Left forelimb (tissue), 1 donor: ENCODE results near the gene MAP3K12.
"Not testable (repeated sequence)": the region's sequence is repeated elsewhere in the genome, so short reads cannot be mapped to it uniquely, and the experiment has no call there.

Experiments
- DNase-seq: peaks from one replicate; pipeline ENCODE4 v3.0.0-alpha.2; 2018; ENCODE audit warnings: low spot score

Gene MAP3K12

GRCh38 chr12:53499266-53500141, at the start of gene MAP3K12:
TSS of gene MAP3K12 (minus strand) at chr12:53499458. CDS start at chr12:53487391, 12,067 bp downstream.
- peak; percentile 84 for DNase-seq

- not testable (repeated sequence) for DNase-seq
Observed at GRCh38 chr12:53548354-53548753, 49.1 kb upstream of the MAP3K12 start.

DNA sequence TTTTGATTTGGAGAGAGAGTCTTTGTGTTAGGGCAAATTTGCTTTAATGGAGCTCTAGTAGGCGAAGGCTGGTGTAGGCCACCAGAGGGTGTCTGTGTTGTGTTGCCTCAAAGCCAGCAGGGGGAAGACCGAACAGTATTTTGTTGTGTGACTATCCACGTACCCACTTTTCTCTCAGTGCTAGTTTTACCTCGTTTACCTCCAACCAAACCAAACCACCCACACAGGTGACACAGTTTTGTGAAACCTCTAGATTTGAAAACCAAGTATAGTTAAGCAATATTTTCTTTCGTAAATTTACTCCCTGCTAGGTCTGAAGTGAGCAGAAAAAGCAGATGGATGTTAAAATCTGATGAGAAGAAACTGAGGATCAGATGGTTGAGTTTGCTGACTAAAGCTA, 44.3 kb upstream of the MAP3K12 start:
- no peak for DNase-seq

DNA sequence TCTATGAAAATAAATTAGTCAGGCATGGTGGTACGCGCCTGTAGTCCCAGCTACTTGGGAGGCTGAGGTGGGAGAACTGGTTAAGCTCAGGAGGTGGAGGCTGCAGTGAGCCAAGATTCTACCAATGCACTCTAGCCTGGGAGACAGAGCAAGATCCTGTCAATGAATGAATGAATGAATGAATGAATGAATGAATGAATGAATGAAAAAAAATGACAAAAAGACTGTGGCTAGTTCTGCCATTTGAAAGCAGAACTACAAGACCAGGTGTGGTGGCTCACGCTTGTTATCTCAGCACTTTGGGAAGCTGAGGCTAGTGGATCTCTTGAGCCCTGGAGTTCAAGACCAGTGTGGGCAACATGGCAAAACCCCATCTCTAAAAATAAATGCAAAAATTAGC, 40.3 kb upstream of the MAP3K12 start:
- no peak for DNase-seq

DNA sequence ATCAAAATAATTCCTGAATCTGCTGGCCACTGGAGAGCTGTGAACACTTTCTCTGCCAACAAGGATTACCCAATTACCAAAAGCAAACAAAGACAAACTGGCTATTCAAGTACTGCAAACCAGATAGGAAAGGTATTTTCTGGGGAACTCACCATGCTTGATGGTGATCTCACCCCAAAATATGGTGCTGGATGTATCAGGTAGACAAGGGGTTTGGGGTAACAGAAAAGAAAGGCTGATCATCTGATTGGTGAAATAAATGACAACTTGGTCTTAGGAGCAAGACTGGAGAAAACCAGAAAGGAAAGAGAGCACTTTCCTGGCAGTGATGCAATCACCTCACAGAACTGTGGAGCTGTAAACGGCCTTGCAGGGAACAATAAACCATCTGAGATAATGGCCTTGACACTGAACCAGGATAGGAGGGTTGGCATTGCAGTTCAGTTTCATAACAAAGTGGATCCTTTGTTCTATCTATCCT, 39.0 kb upstream of the MAP3K12 start:
- DNase-seq = no peak

DNA sequence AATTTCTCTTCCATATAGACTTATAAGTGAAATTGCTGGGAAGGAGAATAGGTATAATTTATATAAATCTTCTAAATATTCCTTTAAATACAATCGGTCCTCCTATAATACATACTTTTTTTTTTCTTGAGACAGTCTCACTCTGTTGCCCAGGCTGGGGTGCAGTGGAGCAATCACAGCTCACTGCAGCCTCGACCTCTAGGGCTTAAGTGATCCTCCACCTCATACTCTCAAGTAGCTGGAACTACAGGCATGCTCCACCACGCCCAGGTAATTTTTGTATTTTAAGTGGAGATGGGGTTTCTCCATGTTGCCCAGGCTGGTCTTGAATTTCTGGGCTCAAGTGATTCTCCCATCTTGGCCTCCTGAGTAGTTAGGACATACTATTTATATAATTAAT, 37.7 kb upstream of the MAP3K12 start:
- no peak for DNase-seq

GRCh38 chr12:53533471-53533870, 34.2 kb upstream of the MAP3K12 start:
- DNase-seq = no peak

- DNase-seq = no peak
Observed at GRCh38 chr12:53532524-53533445, 33.5 kb upstream of the MAP3K12 start.

GRCh38 chr12:53532021-53532420, 32.8 kb upstream of the MAP3K12 start:
- no peak for DNase-seq

- no peak for DNase-seq
Observed at GRCh38 chr12:53530920-53531319, 31.7 kb upstream of the MAP3K12 start.

DNA sequence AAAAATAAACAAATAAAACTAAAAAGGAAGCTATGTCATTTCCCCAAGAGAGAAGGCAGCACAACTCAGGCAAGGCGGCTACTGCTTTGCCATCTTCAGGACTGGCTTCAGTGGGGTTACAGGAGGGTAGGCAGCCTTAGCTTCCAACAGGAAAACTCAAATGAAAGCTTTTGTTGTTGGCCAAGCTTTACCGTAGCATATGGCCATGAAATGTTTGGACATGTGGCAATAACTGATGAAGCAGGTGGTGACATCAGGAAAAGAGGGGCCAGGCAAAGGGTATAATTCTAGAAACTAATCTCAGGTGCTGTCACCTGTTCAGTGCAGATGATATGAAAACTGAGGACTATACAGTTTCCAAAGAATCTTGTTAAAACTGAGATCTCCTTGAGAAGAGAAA, 30.8 kb upstream of the MAP3K12 start:
- DNase-seq = no peak

DNA sequence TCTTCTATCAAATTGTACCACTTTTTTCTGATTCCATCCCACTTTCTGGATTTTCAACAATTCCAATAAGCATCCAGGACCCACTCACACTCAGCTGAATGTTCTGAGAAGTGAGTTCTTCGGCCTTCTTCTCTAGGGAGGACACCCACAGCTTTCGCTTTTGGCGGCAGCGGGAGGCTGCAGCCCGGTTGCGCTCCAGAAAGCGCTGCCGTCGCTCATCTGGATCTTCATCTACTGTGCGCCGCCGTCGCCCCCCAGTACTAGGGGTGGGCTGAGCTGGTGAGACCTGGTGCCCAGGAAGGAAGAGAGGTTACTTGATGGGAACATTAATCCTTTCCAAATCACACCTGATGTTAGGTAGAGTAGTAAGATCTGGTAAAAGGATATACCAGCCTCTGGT, 25.2 kb upstream of the MAP3K12 start:
- DNase-seq = no peak

- DNase-seq = no peak
Observed at GRCh38 chr12:53523131-53523530, 23.9 kb upstream of the MAP3K12 start.

DNA sequence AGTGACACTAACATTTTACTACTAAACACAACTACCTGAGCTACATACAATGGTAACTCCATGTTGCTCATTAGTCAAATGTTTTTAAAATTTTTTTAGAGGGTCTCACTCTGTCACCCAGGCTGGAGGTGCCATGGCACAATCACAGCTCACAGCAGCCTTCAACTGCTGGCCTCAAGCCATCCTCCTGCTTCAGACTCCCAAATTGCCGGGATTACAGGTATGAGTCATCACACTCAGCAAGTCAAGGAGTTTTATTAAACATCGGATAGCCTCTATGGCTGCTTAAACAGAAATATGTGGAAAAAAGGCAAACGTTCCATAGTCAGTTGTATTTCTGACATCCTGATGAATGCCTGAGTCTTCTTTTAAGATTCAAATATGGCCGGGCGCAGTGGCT, 19.1 kb upstream of the MAP3K12 start:
- no peak for DNase-seq

DNA sequence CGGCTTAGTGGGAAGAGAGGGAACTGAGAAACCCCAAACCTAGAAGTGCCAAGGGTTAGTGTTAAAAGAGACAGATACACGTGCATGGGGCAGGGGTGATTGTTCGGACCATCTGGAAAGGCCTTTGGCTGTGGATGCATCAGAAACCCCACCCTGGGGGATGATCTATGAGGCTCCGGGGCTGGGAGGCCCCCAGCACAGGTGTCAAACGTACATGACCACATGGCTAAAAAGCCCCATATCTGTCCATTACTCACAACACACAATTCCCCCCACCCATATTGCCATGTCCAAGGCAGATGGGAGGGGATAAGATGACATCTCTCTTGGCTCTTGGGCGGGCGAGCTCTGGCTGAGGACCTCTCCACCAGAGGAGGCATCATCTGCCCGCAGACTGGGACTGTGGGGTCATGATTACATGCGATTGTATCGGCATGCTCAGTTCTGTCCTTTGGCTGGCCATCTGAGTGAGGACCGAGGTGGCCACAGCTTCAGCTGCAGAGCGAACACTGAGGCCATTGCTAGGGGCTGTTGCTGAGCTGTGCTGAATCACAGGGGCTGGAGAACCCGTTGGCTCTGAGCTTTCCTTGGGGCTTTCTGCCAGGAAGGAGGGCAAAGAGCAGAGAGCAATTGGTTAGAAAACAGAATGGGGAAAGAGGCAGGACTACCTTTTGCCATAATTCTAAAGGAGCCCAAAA, 17.6 kb upstream of the MAP3K12 start:
- DNase-seq = no peak

DNA sequence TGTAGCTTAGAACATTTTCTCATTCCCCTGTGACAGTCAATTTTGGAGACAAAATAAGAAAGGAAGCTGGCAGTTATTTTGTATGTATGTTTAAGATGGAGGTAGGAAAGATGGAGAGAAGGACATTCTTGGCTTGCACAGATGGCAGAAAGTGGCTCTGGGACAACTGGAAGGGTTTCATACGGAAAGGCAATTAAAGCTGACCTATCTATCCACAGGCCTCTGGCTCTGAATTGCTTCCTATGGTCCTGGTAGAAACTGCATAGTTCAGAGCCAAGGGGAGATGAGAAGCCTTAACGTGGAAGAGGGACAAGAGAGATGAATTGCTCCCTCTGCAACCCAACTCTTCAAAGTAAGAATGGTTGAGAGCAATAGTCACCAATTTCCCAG, 16.0 kb upstream of the MAP3K12 start:
- no peak for DNase-seq

DNA sequence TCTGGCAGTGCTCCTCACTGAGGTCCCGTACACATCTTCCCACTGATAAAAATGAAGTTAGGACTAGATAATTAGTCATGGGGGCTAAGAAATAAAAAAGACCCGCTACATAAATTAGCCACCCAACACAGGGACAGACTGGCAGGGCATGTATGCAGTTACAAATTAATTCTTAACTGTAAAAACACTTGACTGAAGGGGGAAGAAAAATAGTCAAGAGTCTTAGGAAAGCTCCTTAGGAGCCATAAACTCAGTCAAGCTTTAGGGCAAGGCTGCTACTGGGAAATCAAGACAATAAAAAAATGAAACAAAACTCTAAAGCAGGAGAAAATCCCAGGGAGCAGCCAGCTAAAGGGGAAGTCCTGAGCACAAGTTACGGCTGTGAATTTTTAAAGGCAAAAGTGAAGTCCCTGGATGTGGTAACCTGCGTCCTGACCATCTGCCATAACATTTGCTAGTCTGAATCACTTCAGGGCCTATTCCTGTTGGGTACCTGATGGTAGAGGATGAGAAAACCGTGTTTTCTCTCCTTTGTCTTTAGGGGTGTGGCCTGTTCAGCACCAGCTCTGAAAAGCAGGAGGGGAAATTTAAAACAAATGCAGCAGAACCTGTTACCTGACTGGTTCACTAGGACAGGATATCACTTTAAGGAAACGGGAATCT, 15.5 kb upstream of the MAP3K12 start:
- no peak for DNase-seq

DNA sequence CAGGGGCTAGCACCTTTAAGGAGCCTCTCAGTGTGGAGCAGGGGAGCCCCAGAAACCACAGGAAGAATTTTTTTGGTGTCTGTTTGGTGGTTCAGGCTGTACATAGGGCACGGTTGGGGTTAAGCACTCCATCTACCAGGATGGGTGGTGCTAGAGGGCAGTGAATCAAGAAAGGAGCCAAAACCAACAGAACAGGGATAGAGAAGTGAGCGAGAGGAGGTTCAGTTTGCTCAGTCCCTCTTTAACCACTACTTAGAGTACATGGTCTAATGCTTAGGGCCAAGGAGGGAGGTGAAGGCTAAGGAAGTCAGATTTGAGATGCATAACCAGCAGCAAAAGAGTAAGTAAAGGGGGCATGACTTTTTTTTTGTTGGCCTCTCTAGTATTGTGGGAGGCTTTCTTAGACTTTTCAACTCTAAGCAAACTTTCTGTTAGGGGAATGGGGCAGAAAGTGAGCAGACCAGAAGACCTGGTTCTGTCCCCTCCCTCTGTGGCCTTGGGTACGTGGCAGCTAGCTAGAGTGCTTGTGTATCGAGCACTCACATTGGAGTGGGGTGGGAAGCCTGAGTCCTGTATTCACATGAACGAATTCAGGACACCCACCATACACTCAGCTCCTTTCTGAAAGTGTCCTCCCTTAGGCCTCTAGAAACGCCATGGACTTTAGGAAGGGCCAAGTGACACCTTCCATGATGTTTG, 14.6 kb upstream of the MAP3K12 start:
- no peak for DNase-seq

DNA sequence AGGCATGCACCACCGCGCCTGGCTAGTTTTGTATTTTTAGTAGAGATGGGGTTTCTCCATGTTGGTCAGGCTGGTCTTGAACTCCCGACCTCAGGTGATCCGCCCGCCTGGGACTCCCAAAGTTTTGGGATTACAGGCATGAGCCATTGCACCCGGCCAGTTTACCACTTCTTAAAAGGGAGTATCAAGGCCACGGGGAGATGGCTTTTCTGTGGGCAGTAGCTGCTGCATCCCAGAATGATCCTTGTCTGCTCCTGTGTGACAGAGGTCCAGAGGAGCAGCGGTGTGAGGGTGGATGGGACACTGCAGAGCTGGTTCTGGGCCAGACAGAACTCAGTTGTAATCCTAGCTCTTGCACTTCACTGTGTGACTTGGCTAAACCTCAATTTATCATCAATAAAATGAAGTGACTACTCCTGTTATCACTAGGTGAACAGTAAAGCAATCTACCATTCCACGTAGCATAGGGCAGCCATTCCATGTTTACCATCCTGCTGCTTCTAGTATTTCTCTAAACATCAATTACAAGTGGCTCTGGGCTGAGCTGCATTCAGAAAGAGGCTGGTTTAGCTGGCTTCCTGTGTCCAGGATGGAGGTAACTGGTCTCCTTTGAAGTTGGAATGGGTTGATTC, 11.0 kb upstream of the MAP3K12 start:
- no peak for DNase-seq

GRCh38 chr12:53508534-53509170, 9.4 kb upstream of the MAP3K12 start:
- peak; percentile 89 for DNase-seq
